GM19238 (cell line): ENCODE measurements around the gene RPS19BP1.

Experiments used
- DNase-seq: peaks from one replicate; pipeline ENCODE4 v3.0.0; 2011; ENCODE audit warnings: low spot score; ENCODE audit not compliant: insufficient read length

Gene RPS19BP1, protein sequence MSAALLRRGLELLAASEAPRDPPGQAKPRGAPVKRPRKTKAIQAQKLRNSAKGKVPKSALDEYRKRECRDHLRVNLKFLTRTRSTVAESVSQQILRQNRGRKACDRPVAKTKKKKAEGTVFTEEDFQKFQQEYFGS

DNA sequence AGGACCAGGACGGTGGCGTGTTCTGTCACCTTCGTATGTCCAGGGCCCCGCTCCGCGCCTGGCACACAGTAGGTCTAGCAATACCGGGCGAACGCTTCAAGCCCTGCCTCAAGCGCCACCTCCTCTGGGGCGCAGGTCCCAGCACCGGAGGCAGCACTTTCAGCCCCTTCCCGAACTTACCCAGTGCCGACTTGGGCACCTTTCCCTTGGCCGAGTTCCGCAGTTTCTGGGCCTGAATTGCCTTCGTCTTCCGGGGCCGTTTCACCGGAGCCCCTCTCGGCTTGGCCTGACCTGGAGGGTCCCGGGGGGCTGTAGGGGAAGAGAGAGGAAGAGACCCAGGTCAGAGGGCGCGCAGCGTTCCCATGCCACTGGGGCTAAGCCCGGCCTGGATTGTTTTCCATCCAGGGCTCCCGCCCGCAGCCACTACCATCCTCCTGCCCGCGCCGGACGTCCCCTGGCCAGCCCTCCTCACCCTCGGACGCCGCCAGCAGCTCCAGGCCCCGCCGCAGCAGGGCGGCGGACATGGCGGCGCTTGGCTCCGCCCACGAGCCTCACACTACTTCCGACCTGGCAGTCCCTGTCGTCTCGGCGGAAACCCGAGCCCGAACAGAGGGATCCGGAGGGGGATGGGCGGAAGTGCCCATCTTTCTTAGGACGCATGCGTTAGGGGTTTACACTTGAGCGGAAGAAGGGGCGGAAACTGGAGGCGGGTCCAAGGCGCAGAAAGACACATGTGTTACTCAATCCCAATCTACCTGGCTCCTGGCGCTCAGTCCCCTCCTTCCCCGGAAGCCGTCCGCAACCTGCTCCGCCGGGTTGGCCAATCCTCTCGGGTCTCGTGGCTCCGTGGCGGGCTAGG, at the start of gene RPS19BP1:
TSS of gene RPS19BP1 (minus strand) at position 534 of the 859 bp plus-strand sequence. CDS start at position 524, 10 bp downstream.
- peak; percentile 97 for DNase-seq

DNA sequence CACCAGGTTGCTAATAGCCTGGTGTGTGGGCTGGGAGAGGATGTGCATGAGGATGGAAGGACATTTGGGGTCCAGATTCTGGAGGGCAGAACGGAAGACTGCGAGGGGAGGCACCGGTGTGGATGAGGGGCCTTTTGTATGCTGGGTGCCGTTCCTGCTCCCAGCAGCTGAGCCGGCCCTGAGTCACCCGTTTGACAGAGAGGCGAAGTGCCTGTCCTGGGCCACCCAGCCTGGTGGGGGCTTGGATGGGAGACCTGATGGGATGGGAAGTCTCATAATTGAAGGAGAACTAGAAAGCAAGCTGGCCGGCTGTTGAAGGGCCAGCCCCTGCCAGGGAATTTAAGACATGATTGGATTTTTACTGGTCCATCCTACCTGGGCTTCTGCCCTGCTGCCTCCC, 48.8 kb upstream of the RPS19BP1 start:
- DNase-seq = no peak

DNA sequence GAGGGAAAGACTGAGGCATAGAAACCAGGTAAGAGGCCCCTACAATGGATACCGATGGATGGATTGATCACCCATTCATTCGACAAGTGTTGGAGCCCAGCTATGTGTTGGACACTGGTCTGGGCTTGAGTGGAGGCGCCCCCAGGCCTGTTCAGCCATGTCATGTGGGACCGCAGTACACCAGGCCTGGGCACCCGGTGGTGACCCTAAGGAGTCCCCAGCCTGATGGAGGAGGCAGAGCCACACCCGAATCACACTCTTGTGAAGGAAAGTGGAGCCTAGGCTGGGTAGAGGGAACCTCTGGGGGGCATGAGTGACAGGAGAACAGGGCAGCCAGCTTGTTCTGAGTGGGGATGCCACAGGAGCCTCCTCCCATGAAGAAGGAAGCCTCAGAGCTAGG, 48.2 kb upstream of the RPS19BP1 start:
- no peak for DNase-seq

DNA sequence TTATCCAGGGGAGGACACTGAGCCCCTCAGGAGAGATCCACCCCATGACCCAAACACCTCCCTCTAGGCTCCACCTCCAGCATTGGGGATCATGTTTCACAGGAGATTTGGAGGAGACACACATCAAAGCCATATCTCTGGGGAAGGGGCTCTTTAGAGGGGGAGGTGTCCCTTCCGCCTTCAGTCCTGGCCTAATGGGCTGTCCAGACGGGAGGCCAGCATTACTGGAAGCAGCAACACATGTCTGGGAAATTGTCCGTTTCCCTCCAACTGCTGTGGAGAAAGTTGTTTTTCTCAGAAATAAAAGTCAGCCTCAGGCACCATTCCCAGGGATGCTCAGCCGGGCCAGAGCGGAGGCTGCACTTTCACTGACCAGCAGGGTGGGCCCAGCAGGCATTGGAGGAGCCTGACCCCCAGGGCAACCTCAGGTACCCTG, 47.5 kb upstream of the RPS19BP1 start:
- no peak for DNase-seq

DNA sequence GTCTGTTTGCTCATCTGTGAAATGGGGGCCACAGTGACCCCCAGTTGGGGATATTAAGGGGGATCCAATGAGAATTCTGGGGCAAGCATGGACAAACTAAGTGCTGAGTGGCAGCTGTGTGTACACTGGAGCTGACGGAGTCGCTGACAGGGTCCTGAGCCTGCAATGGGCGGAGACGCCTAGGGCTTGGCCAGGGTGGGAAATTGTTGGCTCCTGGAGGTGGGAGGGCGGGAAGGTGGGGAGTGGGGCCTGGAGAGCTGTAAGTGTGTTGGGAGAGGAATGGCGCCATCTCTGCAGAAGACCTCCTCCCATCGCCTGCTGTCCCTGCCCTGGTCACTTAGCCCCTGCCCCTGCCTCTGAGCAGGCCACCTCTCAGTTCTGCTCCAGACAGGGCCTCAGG, 45.4 kb upstream of the RPS19BP1 start:
- no peak for DNase-seq

DNA sequence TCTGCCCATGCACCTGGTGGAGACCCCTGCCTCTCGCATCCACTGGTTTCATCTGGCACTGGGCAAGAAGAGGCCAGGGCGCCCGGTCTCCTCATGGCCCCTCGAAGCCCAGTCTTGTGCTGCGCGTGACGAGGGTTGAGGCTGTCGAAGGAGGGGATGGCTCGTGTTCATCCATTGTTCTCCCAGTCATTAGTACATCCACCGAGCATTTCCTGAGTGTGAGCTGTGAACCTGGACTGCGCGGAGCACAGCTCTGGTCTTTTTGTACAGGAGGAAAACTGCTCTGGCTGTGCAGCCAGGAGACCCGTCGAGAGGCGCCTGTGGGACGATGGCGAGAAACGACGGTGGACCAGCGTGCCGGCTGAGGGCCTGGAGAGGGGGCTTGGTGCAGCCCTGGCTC, 44.8 kb upstream of the RPS19BP1 start:
- no peak for DNase-seq

DNA sequence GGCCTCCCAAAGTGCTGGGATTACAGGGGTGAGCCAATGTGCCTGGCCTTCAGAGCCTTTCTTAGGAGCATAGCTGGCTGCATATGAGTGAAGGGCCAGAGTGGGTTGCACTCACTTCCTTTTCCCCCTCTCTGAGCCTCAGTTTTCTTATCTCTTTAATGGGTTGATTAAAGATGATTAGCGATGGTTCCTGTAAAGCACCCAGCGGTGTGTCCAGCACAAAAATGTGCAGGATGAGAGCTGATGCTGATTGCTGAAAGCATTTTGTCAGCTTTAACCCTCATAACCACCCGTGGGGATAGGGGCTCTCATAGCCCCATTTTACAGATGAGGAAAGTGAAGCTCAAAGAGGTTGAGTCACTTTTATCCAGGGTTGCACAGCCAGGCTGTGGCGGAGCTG, 43.5 kb upstream of the RPS19BP1 start:
- DNase-seq = no peak

DNA sequence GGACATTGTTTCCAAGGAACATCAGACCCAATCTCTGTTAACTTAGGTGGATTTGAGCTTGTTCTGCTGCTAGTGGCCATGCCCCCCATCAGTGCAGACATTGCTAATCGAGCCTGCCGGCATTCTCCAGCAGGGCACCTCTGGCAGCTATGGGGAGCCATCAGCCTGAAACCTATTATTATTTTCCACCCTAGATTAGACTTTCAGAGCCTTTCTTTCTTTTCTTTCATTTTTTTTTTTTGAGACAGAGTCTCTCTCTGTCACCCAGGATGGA, 42.9 kb upstream of the RPS19BP1 start:
- no peak for DNase-seq

DNA sequence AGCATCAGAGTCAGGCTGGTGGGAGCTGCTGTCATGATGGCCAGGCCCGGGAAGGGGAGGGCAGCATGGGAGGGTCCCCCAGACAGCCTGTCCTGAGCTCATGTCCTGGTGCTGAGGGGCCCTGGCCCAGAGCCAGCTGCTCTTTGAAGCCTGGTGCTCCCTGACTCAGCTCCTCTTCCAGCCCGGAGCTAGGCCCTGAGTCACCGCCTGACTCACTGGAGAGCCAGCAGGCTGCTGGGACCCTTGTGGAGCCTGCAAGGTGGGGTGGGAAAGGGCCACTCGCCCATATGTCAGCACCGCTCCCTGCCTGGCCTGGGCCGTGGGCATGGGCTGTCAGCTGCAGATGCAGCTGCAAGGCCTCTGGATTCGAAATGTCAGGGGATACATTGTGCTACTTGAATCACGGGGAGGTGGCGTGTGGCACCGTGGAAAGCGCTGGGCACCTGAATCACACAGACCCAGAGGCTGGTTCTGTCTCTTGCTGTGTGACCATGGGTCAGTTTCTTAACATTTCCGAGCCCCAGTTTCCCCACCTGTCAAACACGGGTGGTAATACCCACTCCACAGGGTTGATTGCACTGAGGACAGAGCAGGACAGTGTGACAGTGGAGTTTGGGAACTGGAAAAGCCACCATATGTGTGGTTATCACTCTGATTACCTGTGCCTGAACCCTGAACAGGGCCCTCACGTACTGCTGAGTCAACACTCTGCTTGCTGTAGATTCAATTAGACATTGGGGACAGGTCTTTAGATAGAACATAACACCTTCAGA, 42.4 kb upstream of the RPS19BP1 start:
- DNase-seq = no peak

DNA sequence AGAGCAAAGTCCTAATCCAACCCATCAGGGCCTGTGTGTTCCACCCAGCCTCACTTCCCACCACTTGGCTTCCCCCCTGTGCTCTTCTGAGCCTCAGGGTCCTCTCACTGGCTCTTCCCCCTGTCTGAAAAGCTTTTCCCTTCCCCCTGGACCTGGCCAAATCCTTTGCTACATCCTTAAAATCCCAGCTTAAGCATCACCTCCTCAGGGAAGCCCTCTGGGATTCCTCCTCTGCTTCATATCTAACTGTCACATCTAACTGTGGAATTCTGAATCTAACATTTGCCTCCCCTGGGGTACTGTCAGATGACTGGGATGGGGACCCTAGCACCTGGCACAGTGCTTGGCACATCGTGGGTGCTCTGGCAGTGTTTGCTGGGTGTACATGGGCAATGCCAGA, 39.0 kb upstream of the RPS19BP1 start:
- no peak for DNase-seq

DNA sequence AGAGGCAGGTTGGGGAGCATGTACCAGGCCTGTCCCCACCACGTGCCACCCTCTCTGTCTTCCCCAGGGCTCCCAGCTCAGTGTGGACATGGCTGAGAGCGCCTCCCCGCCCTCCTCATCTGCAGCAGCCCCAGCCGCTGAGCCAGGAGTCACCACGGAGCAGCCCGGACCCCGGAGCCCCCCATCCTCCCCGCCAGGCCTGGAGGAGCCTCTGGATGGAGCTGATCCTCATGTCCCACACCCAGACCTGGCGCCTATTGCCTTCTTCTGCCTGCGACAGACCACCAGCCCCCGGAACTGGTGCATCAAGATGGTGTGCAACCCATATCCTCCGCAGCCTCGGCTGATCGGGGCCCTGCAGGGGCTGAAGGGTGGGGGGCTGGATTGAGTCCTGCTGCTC, 38.1 kb upstream of the RPS19BP1 start, which contains the start of gene CACNA1I:
TSS of gene CACNA1I (plus strand) at position 89 of the 400 bp plus-strand sequence. CDS start at position 89, 0 bp downstream.
- DNase-seq = no peak

DNA sequence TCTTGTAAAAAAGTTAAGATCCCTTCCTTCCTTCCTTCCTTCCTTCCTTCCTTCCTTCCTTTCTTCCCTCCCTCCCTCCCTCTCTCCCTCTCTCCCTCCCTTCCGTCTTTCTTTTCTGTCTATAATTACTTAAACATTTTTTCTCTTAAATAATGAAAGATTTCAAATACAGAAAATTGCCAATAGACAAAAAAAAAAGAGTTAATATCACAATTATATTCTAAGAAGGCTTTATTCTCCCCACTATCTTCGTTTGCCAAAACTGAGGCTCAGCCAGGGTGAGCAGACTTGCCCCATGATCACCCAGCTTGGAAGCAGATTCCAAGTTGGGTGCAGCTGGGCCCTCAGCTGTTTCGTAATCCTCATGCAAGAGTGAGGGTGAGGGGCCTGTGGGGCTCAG, 37.7 kb upstream of the RPS19BP1 start:
- no peak for DNase-seq

DNA sequence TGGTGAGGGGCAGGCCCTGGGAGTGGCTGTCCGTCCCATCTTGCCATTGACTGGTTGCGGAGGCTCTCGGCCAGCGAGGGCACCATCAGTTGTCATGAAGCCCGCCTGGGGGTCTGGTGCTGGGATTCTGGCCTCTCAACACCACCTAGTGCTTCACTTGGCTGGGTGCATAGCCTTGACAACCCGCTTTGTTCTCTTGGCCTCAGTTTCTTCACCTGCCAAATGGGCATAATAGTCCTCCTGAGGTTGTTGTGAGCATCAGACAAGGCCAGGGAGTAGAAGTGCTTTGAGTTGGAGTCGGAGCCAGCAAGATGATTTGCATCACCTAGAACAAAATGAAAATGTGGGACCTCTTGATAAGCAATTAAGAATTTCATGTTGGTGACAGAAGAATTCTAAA, 36.5 kb upstream of the RPS19BP1 start:
- no peak for DNase-seq

DNA sequence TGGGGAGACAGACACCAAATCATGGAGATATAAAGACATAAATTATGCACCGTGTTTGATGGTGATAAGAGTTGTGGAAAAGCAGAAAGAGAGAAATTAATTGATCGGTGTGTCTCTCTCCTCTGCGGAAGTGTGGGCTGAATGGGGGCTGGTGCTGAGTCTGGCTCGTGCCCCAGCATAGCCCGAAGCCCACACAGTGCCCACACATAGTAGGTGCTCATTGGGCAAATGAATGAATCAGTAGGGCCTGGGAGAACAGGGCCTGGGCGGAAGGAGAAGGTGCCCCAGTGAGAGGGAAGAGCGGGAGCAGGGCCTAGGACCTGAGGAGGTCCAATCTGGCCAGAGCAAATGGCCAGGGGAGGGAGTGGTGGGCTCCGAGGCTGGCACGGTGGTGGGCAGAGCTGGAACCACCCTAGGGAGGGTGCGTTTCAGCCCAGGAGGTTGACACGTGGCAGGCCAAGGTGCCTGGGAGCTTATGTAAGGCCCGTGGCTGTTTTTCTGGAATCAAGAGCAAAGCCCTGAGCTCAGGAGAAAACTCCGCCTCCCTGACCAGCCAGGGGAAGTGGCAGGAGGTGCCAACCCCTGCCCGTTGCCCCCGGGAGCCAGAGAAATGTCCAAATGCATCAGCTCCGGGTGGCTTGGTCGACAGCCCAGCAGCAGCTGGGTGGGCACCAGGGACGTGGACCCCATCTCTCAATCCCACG, 35.9 kb upstream of the RPS19BP1 start:
- DNase-seq = no peak

DNA sequence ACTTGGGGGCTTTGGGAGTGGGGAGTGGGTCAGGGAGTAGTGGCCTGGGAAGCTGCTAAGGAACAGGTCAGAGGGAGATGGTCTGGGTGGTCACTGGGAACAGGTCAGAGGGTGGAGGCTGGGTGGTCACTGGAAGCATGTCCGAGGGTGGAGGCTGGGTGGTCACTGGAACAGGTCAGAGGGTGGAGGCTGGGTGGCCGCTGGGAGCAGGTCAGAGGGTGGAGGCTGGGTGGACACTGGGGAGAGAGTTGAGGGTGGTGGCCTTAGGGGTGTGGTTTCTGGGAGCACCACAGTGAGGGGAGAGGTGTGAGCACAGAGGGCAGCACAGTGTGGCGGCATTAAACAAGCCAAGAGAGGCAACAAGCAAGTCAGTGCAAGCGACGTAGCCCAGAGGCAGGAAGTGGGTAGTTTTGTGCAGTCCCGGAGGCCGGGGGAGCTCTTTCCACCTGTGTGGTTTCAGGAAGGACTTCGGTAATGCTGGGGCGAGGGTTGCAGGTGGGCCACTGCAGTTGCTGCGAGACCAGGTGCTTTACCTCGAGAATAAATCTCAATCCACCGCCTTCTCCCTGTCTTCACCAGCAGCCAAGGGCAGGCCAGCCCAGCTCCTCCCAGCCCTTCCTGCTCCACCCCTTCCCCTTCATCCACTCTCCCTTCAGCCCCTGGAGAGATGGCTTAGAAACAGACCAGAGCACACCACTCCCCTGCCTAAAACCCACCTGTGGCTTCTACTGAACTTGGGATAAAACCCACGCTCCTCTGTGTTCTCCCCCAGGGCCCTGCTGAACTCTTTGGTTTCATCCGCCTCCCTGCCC, 34.8 kb upstream of the RPS19BP1 start:
- no peak for DNase-seq

DNA sequence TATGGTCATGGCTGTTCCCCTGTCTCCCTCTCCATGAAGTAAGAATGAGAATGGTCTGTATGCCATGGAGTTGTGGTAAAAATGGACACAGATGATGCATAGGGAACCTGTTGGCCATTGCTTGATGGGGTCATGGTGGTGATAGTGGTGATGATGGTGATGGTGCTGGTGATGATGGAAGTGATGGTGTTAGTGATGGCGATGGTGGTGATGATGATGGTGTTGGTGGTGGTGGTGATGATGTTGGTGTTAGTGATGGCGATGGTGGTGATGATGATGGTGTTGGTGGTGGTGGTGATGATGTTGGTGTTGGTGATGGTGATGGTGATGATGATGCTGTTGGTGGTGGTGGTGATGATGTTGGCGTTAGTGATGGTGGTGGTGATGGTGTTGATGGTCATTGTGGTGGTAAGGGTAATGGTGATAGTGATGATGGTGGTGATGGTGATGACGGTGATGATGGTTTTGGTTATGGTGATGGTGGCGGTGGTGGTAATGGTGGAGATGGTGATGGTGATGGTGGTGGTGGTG, 32.9 kb upstream of the RPS19BP1 start:
- DNase-seq = no peak

DNA sequence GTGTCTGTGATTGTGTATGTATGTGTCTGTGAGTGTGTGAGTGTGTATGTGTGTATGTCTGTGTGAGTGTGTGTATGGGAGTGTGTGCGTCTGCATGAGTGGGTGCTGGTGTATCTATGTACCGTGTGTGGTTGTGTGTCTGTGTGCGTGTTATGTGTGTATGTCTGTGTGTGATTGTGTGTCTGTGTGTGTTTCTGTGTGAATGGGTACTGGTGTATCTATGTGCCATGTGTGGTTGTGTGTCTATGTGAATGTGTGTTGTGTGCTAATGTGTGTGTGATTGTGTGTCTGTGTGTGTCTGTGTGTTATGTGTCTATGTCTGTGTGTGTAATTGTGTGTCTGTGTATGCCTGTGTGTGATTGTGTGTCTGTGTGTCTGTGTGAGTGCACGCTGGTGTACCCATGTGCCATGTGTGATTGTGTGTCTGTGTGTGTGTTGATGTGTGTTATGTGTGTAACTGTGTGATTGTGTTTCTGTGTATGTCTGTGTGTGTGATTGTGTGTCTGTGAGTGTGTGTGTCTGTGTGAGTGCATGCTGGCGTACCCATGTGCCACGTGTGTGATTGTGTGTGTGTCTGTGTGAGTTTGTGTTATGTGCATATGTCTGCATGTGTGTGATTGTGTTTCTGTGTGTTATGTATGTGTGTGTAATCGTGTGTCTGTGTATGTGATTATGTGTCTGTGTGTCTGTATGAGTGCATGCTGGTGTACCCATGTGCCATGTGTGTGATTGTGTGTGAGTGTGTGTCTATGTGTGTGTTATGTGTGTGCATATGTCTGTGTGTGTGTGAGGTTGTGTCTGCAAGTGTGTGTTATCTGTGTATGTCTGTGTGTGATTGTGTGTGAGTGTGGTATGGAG, 31.3 kb upstream of the RPS19BP1 start:
- DNase-seq = no peak

DNA sequence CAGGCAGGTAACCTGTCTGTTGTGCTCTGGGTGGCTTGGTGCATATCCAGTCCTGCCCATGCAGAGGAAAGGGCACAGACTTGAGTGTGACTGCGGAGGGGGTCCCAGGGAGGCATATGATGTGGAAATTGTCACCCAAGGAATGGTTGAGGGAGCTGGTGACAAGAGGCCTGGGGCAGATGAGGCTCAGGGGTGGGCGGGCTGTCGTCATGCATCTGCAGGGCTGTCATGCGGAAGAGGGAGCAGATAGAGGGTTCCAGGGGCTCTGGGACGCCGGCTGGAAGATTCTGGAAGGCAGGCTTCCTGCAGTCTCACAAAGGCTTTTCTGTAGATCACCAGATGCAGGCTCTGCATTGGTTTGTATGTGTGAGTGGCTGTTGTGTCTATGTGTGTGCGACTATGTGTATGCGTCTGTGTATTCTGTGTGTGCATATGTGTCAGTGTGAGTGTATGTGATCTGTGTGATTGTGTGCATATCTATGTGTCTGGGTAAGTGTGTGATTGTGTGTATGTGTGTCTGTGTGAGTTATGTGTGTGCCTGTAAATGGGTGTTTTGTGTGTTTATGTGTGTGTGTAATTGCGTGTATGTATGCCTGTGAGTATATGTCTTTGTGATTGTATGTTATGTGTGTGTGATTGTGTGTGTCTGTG, 30.4 kb upstream of the RPS19BP1 start:
- no peak for DNase-seq

DNA sequence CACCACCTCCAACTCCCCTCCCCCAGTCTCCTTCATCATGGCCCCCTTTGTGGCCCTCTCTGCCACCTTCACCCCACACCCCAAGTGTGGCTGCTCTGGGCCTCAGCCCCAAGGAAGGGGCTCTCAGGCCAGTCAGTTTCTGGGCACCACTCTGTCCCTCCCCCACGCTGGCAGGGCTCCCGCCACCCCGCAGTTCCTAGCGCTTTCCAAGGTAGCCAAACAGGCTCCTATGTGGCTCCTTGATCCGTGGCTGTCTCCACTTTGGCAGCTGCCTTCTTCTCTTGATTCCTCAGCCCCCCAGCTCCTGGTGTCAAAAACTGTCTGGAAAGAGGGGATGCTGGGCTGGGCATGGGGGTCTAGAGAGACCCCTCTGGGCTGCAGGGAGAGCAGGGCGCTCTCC, 27.6 kb upstream of the RPS19BP1 start:
- DNase-seq = no peak
